T47D (cell line): ENCODE data around the gene SPINK9.

Experiments used
- DNase-seq, 2 experiments: peaks; one replicate each; pipeline versions ENCODE4 v3.0.0 to v3.0.0-alpha.2; 2011 to 2012; ENCODE audit warnings: low read depth in 1 of 2, low spot score in 1 of 2
- JUND ChIP-seq: IDR thresholded peaks from 2 replicates; pipeline ENCODE4 v1.6.1; 2012; ENCODE audit warnings: low read depth
- in situ Hi-C: cut with HindIII; loops from 2 replicates; pipeline ENCODE4 v1.10.0; 2016; ENCODE audit warnings: low sequenced_read_pairs, low pct_unique_long_range_greater_than_20kb

The SPINK9 gene

DNA sequence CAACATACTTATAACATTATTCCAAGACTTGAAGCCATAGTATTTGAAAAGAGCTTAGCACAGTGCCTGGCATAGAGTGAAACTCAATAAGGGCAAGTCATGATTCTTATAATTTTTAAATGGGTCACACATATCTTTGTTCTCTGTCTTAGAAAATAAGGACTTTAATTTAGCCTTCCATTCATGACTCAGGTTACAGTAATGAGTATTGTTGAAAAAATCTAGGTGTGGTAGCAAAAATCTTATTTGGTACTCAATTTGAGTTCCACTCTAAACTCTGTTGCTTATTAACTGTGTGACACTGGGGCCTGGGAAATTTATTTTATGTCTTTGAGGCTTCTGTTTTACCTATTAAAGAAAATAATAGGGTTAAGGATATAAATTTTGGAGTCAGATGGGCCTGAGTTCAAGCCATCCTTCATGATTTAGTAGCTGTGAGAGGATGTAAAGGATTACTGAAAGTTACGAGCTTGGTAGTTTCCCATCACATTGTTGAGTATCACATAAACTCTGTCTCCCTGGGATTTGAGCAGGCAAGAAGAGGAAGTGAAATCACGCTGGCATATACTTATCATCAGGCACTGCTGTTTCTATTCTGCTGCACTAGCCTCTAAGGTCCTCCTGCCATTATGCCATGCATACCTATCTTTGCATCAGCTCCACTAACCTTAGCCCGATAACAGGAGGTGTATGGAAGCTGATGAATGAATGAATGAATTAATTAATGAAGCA lies 1.5 kb downstream of the SPINK9 start:
- no peak for TF ChIP-seq JUND
- no peak for DNase-seq
- in situ Hi-C loops = no loop called here

DNA sequence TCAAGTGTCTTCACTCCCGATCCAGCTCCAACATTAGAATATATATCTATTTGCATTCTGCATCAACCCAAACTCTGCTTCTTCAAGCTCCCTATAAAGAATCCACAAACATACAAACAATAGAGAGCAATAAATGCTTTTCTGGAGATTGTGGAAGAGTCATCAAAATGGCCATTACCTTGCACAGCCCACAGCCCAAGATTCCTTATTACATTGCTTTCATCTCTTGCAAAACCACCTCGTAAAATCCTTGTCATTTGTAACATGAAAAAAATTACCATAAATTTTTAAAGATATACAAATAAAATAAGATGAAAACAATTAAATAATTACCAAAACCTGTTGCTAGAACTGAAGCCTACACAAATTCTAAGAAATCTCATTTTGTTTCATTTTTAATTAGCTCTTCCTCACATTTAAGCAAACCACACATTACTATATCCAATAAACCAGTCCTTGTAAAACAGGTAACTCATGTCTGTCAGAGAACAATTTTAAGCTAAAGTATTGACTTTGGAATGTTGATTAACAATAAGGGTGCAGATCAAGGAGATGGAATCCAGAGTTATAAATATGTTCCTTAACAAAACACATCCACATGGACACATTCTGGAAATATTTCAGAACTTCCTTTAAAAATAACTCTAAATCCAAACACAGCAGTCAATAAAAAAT lies 7.1 kb downstream of the SPINK9 start:
- no peak for TF ChIP-seq JUND
- DNase-seq = peak in 1 of 2 experiments; percentile 29
- in situ Hi-C loops = no loop called here

DNA sequence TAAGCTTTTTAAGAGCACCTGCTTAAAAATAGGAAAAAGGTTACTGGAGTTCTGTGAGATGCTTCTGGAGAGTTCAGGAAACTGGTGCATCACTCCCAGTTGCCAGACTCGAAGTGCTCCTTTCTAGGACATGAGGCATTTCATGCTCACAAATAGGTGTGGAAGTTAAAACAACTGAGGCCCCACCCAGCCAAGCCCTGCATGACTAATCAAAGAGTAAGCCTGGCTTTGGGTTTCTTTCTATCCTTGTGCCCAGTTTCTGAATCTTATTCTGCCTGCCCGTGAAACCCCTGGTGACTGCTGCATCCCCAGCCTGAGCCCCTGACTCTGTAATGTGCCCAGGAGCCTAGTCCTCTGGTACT lies 7.7 kb downstream of the SPINK9 start:
- no peak for TF ChIP-seq JUND

DNA sequence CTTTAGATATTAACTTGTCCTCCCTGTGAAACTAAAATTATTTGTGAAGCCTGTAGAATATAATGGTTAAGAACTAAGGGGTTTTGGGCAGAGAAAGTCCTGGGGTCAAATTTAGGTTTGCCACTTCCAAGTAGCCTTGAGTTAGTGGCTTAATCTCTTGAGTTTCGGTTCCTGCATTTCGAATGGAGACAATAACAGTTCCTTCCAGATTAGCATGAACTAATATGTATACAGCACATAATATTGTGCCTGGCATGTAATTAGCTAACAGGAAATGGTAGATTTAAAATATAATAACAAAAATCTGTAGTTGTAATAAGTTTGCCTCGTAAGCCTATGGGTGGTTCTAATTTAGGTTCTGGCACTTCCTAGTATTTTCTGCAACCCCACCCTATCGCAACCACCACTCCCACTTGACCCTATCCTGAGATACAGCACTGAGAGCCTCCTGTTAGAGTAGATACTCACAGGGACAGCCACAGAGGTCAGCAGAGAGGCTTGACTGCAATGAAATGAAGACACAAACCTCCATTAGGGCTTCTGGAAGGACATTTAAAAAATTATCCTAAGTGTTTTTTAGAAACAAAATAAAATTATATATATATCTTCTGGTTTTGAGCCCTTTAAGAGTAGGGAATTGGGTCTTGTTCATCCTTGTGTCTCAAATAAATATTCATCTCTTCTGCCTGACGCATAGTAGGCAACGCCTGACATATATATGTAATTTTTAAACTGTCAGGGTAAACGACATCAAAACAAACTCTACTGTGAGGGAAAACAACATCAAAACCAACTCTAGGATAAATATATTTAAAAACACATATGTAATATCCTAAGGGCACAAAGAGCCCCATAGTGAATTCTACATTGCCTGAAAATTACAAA lies 8.5 kb downstream of the SPINK9 start:
- in situ Hi-C loops = no loop called here
- no peak for TF ChIP-seq JUND
- no peak for DNase-seq

More for the DNA sequence above, 7.7 kb downstream of the SPINK9 start:
- in situ Hi-C loops = no loop called here
- peak in 1 of 2 experiments; percentile 22 for DNase-seq

DNA sequence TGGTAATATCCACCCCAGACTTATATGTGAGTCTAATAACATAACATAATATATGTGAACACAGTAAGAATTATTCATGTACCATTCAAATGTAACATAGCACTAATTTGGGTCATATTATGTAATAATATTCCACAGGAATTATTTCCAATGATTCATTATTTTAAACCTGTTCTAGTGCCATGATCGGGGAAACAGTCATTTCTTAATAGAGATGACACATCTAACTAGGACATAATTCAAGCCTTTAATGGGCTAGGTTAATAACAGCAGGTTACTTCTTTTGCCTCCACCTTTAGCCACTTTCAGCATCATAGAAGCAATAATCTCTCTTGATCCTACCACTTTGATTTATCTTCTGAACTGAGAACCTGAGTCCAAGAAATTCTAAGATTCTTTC lies 12.3 kb downstream of the SPINK9 start:
- in situ Hi-C loops = no loop called here
- no peak for TF ChIP-seq JUND
- DNase-seq = no peak

DNA sequence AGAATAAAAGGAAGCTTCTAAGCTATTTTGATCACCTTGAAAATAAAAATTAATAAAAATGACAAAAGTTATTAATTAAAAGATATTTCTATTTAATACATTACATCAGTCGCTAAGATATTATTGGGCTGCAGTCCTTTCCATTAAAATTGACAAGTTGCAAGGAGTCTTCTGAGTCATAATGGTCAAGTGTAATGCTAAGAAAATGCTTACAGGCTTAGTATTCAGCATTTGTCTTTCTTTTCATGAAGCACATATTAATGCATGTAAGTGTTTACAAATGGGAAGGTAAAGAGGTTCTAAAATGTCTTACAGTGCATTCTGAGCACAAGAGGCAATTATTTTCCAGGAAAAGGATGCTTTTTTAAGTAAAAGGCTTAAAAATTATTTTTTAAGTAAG lies 17.3 kb downstream of the SPINK9 start:
- TF ChIP-seq JUND = no peak
- in situ Hi-C loops = no loop called here
- no peak for DNase-seq

DNA sequence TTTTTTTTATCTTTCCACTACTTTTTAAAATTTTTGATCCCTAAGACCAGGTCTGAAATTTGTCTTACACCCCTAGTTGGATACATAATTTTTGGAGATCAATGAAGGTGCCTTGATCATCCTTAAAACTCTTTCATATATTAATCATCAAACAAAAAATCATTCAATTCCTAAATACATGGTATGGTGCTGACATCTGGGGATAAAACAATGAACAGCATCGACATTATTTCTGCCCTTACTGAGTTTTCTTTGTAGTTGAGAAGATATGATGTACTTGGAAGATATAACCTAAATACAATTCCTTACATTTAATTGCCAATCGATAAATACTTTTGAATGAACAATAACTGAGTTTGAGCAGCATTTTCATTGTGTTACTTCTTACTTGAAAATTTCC lies 18.3 kb downstream of the SPINK9 start:
- no peak for DNase-seq
- in situ Hi-C loops = no loop called here
- TF ChIP-seq JUND = no peak

DNA sequence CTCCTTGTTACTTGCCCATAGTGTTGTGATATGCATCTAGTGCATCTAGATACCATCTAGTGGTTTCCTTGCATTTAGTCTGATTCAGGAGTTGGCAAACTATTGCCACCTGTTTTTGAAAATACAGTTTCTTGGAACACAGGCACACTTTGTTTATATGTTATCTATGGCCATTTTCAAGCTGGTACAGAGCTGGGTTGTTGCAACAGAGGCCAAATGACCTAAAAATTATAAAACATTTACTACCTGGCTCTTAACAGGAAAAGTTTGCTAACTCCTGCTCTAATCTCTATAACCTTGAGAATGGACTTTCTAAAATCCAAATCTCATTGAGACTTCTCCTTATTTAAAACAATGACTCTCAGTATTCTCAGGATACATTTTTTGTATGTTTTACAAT lies 29.0 kb downstream of the SPINK9 start:
- TF ChIP-seq JUND = no peak
- no peak for DNase-seq
- in situ Hi-C loops = no loop called here

DNA sequence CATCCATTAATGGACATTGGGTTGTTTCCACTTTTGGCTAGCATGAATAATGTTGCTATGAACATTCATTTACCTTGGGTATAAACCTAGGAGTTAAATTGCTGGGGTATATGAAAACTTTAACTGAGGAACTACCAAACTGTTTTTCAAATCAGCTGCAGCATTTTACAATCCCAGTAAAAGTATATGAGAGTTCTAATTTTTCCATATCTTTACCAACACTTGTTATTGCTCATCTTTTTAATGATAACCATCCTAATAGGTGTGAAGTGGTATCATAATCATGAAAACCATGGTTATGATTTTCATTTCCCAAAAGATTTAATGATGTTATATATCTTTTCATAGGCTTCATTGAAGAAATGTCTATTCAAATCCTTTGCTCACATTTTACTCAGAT lies 32.9 kb downstream of the SPINK9 start:
- no peak for TF ChIP-seq JUND
- in situ Hi-C loops = no loop called here
- no peak for DNase-seq

DNA sequence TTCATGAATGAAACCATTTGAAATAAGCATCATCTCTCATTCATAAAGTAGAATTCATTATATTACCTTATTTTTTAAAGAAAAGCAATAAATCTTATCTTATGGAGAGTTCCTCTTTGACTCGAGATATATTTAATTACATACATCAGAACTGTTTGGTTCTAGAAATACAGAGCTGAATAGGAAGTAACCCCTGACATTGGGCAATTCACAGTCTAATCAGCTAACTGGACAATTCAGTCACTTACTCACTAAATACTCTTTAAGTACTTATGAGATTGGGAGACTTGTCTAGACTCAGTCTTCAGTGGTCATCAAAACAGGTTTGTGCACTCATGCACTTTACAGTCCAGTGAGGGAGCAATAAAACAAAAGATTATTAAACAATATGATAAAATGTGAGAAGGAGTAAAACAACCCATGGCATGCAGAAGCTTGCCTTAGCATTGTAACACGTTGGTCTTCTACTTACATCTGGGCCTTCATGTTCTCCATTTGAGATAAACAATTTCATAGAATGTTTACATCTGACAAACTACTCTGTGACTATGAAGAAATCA lies 36.9 kb downstream of the SPINK9 start:
- in situ Hi-C loops = no loop called here
- TF ChIP-seq JUND = no peak
- DNase-seq = no peak

DNA sequence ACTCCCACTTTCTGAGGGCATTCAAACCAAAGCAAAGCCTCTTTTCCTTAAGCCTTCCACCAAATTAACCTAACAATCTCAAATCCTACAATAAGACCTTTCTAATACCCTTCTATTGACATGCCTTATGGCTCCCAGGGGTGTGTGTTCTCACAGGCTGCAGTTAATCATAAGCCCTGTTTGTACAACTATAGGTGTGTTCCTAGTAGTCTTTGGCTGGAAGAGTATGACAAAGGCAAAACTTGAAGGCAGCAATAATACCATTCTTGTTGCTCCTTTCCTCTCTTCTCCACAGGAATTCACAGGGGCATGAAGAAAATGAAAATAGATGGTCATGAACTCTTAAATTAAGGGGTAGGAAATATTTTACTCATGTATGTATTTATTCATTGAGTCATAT lies 37.5 kb downstream of the SPINK9 start:
- no peak for TF ChIP-seq JUND
- in situ Hi-C loops = no loop called here
- no peak for DNase-seq

DNA sequence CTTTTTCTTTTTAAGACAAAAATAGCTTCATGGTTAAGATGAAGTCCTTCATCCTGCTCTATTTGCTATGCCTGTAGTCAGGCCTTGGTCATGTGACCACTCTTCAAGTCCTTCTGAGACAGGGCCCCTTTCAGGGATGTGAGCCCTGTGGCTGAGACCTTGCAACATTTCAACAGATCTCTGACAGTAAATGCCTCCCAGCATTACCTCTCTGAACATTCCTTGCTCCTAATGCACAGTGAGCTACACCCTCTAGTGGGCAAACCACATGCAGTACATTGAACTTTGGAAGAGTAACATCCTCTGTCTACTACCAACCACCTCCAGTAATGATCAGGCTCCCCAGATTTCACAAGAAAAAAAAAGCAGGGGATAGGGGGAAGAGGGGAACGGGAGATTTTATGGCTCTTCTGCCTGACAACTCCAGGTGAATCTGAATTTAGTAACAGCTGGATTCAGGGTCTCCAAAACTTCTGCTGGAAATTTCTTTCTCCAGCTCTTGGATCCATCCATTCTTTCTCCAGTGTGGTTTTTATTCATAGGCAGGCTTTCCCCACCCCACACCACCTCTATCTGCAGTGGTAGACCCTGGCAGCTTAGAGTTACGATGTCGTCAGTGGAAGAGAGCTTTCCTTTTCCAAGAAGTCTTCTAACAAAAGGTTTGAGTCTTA lies 39.5 kb downstream of the SPINK9 start:
- no peak for TF ChIP-seq JUND
- DNase-seq = peak; percentile 50 to 87
- in situ Hi-C loops = no loop called here
